GM19395 (cell line): Measurements from ENCODE around the gene VPS36.
"Not testable (repeated sequence)": the region's sequence is repeated elsewhere in the genome, so short reads cannot be mapped to it uniquely, and the experiment has no call there.

Experiments
- ATAC-seq: cut with Tn5 transposase; IDR thresholded peaks from one replicate; pipeline ENCODE4 v1.9.1; 2021; ENCODE audit warnings: mild to moderate bottlenecking, moderate library complexity; ENCODE audit not compliant: unreplicated experiment

Gene VPS36

GRCh38 chr13:52378312-52378711 is 72.1 kb downstream of the VPS36 start:
- no peak for ATAC-seq

GRCh38 chr13:52377898-52378297 is 72.5 kb downstream of the VPS36 start:
- ATAC-seq = no peak

- ATAC-seq = no peak
Observed at GRCh38 chr13:52374873-52375411, 75.5 kb downstream of the VPS36 start.

- no peak for ATAC-seq
Observed at GRCh38 chr13:52374389-52374788, 76.0 kb downstream of the VPS36 start.

DNA sequence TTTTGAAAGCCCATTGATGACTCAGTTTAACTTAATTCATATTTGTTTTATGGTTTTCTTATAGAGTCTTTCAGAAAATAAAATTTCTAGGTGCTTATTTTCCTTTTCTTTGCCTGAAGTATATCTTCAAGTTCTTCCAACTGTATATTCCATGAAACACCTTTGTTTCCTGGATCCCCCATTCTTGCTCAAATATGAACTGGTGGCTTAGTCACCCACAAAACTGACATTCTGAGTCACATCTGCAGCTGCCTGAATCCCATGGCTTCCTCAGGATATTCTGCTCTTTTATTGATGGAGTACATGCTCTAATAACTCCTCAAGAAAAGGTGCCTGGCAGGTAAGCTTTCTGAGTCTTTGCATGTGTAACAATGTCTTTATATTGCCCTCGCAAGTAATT is 77.2 kb downstream of the VPS36 start:
- ATAC-seq = not testable (repeated sequence)

- no peak for ATAC-seq
Observed at GRCh38 chr13:52371736-52372247, 78.6 kb downstream of the VPS36 start.

GRCh38 chr13:52366291-52366690 is 84.1 kb downstream of the VPS36 start:
- no peak for ATAC-seq
